Upper lobe of left lung (tissue), 4 donors: Measurements from ENCODE around the gene LCA5L.

Experiments used
- CTCF ChIP-seq, 6 experiments: fragments of 450-650 bp in 4 of 6; fragments of 200-600 bp in 2 of 6; sonication (generic) in 2 of 6; IDR thresholded peaks; one replicate each; pipeline ENCODE4 v1.5.1; 2016 to 2019; ENCODE audit warnings: antibody characterized with exemption in 6 of 6
- POLR2A ChIP-seq, 4 donors: fragments of 450-650 bp; IDR thresholded peaks; one replicate each; pipeline ENCODE4 v1.5.1; 2016 to 2017; ENCODE audit warnings: antibody characterized with exemption in 4 of 4, mild to moderate bottlenecking in 2 of 4
- POLR2AphosphoS5 ChIP-seq, 2 donors: sonication (generic); formaldehyde crosslinking; IDR thresholded peaks; one replicate each; pipeline ENCODE4 v1.5.1; 2017; ENCODE audit warnings: antibody characterized with exemption in 2 of 2

- TF ChIP-seq CTCF (IDR thresholded peaks at IDR 0.05) (no peak), POLR2AphosphoS5 (IDR thresholded peaks at IDR 0.05) (no peak), POLR2A (IDR thresholded peaks at IDR 0.05) (no peak)
These were observed 71.5 kb downstream of the LCA5L start for GRCh38 chr21:39374046-39374445.
